ENCODE measurements around the gene PDE2A. TPM values are rescaled to one million over a fixed set of nuclear protein-coding genes. Genes with fewer than 3 reads are reported as not detected.

Gene PDE2A
- total and polyA plus RNA-seq, 10 of the 15 experiments (the other 5 are each of a cell fraction or from before 2014, with no cell fraction given): 0.06 to 0.15 (median 0.11) TPM; not detected in 6

- H3K9ac ChIP-seq (ENCODE audit: control insufficient read depth, insufficient read depth, low read length): no peak overlapping the region
- ChIA-PET POLR2A (no interaction called here), SMC1A (ENCODE audit: uncharacterized antibody, unreplicated experiment) (no interaction called here), CTCF (no interaction called here), RAD21 (ENCODE audit: unreplicated experiment) (no interaction called here)
- ATAC-seq (no peak), FAIRE-seq (no peak), DNase-seq (ENCODE audit: low read depth, low spot score) (no peak)
- TF ChIP-seq PAX8 (IDR thresholded peaks at IDR 0.05) (no peak), ZSCAN29 (IDR thresholded peaks at IDR 0.05) (no peak), WRNIP1 (IDR thresholded peaks at IDR 0.05; ENCODE audit: borderline replicate concordance, low read depth, low read length) (no peak)
- H3K36me3 ChIP-seq (ENCODE audit: control insufficient read depth in 2 of 2, insufficient read depth in 2 of 2, low read length in 1 of 2): peaks cover 30 to 32% of the 10 kb centered on the region in 2 experiments
- H4K20me1 ChIP-seq (ENCODE audit: control insufficient read depth, insufficient read depth): no peaks in the 10 kb centered on the region
- no peak overlapping the region for H3K4me2 ChIP-seq (ENCODE audit: control insufficient read depth, insufficient read depth)
- H3K27ac ChIP-seq (ENCODE audit: control insufficient read depth, insufficient read depth): no peak overlapping the region
- H3K9me3 ChIP-seq (replicated peaks; ENCODE audit: control insufficient read depth, insufficient read depth, low read length): no peaks in the 10 kb centered on the region
- no peaks in the 10 kb centered on the region for H3K4me1 ChIP-seq (ENCODE audit: control insufficient read depth, insufficient read depth, low read length)
- no peaks in the 10 kb centered on the region for H3K27me3 ChIP-seq (replicated peaks in 1 of 2; ENCODE audit: control insufficient read depth in 2 of 2, insufficient read depth in 2 of 2, low read length in 1 of 2)
- 98% methylated on average over 7 of the region's 7 CpGs for WGBS (ENCODE audit: insufficient coverage, insufficient replicate concordance, low lambda C conversion rate, missing lambda C conversion rate)
- H3K4me3 ChIP-seq: no peak overlapping the region
- no peak overlapping the region for H2AFZ ChIP-seq (ENCODE audit: control insufficient read depth, low read depth, low read length)
- BruUV-seq (replicated peaks): no TSS peak
- H3K79me2 ChIP-seq (ENCODE audit: control insufficient read depth, insufficient read depth, low read length): no peaks in the 10 kb centered on the region
- in situ Hi-C loops (cut with MboI) (no loop called here), intact Hi-C loops (cut with micrococcal nuclease; ENCODE audit: unreplicated experiment) (no loop called here)
Observed at GRCh38 chr11:72687326-72687725, 13.1 kb upstream of the PDE2A start.

GRCh38 chr11:72686639-72687220, 12.5 kb upstream of the PDE2A start:
- Histone ChIP-seq H2AFZ (ENCODE audit: control insufficient read depth, low read depth, low read length) (no peak overlapping the region), H3K4me2 (ENCODE audit: control insufficient read depth, insufficient read depth) (no peak overlapping the region), H4K20me1 (ENCODE audit: control insufficient read depth, insufficient read depth) (no peaks in the 10 kb centered on the region), H3K27me3 (replicated peaks in 1 of 2; ENCODE audit: control insufficient read depth in 2 of 2, insufficient read depth in 2 of 2, low read length in 1 of 2) (no peaks in the 10 kb centered on the region), H3K9me3 (replicated peaks; ENCODE audit: control insufficient read depth, insufficient read depth, low read length) (no peaks in the 10 kb centered on the region), H3K79me2 (ENCODE audit: control insufficient read depth, insufficient read depth, low read length) (no peaks in the 10 kb centered on the region), H3K4me3 (no peak overlapping the region), H3K27ac (ENCODE audit: control insufficient read depth, insufficient read depth) (no peak overlapping the region), H3K36me3 (ENCODE audit: control insufficient read depth in 2 of 2, insufficient read depth in 2 of 2, low read length in 1 of 2) (peaks cover 30 to 32% of the 10 kb centered on the region in 2 experiments), H3K4me1 (ENCODE audit: control insufficient read depth, insufficient read depth, low read length) (no peaks in the 10 kb centered on the region), H3K9ac (ENCODE audit: control insufficient read depth, insufficient read depth, low read length) (no peak overlapping the region)
- TF ChIP-seq NFIC (IDR thresholded peaks at IDR 0.05; ENCODE audit: low read depth, low read length): no peak
- no peak for TF ChIP-seq FOS (IDR thresholded peaks at IDR 0.05; ENCODE audit: borderline replicate concordance, extremely low read depth, insufficient read length)
- TF ChIP-seq E4F1 (IDR thresholded peaks at IDR 0.05; ENCODE audit: borderline replicate concordance, partially characterized antibody): no peak
- intact Hi-C loops (cut with micrococcal nuclease; ENCODE audit: unreplicated experiment) (no loop called here), in situ Hi-C loops (cut with MboI) (no loop called here)
- 66% methylated on average over 8 of the region's 8 CpGs for WGBS (ENCODE audit: insufficient coverage, insufficient replicate concordance, low lambda C conversion rate, missing lambda C conversion rate)
- DNase-seq (ENCODE audit: low read depth, low spot score) (no peak), ATAC-seq (no peak), FAIRE-seq (no peak)
- ChIA-PET SMC1A (ENCODE audit: uncharacterized antibody, unreplicated experiment) (interaction anchor here (1.4 kb wide), 1 partner anchor 18 kb away, joined by 3 read pairs; no protein-coding TSS in a partner anchor), RAD21 (ENCODE audit: unreplicated experiment) (interaction anchor here (1.1 kb wide), 1 partner anchor 107 kb away, joined by 3 read pairs; the partner anchor contains the start of gene STARD10), POLR2A (no interaction called here), CTCF (interaction anchor here (0.8 to 7.1 kb wide), 2 partner anchors 97 to 325 kb away, joined by 4 to 130 read pairs; no protein-coding TSS in a partner anchor)
- BruUV-seq (replicated peaks): no TSS peak
